HCT116 (cell line): ENCODE measurements around the gene VPS35L. TPM values are rescaled to one million over a fixed set of nuclear protein-coding genes. Genes with fewer than 3 reads are reported as not detected.

Experiments used
- ATAC-seq: fragments of 200-7000 bp; cut with Tn5 transposase; 2 replicates; pipeline ENCODE4 v1.9.1; 2020; ENCODE audit warnings: mild to moderate bottlenecking, moderate library complexity
- BruUV-seq: library from RNA; stranded (reverse); fragments of 400-500 nt; replicated peaks from 2 replicates; lab custom pipeline; 2021; lab: Mats Ljungman, UMichigan
- CTCF ChIA-PET: fragments of 300-600 bp; sonication (Branson Sonifier 250); formaldehyde crosslinking; loops from one replicate; lab custom pipeline; 2021; ENCODE audit warnings: antibody characterized with exemption; lab: Charles Lee
- POLR2A ChIA-PET: fragments of 300-600, 350-600 bp; sonication (Branson Sonifier 250); formaldehyde crosslinking; loops from one replicate; lab custom pipeline; 2021; ENCODE audit warnings: antibody characterized with exemption; lab: Charles Lee
- RAD21 ChIA-PET, 2 experiments: fragments of 300-600 bp; sonication (Branson Sonifier 250); formaldehyde crosslinking; loops; one replicate each; lab custom pipeline; 2023; ENCODE audit warnings: low total read pairs in 2 of 2; ENCODE audit not compliant: uncharacterized antibody in 2 of 2, unreplicated experiment in 2 of 2, low non-redundant PET in 1 of 2; lab: Charles Lee
- DNase-seq: peaks from one replicate; pipeline ENCODE4 v3.0.0-alpha.2; 2010; ENCODE audit warnings: low read depth, low spot score
- H2AFZ ChIP-seq: fragments of 200-600 bp; shearing (Covaris generic), sonication (generic); 2 replicates; pipeline ENCODE4 v1.6.1; 2017; ENCODE audit warnings: low read depth, mixed run types, mixed read lengths, antibody characterized with exemption, low read length; ENCODE audit not compliant: poor library complexity, severe bottlenecking
- H3K27ac ChIP-seq: 2 replicates; pipeline ENCODE4 v1.5.1; 2012; ENCODE audit warnings: low read depth, low read length
- H3K27me3 ChIP-seq: fragments of 200-600 bp; sonication (generic); 2 replicates; pipeline ENCODE4 v1.6.1; 2016; ENCODE audit warnings: mixed run types, low read length, mixed read lengths; ENCODE audit not compliant: insufficient read depth
- H3K36me3 ChIP-seq, 2 experiments: fragments of 200-500 bp in 1 of 2; fragments of 200-600 bp in 1 of 2; sonication (Bioruptor generic) in 1 of 2; sonication (generic) in 1 of 2; 2 replicates each; pipeline versions ENCODE4 v1.5.1 to v1.6.1; 2014 to 2016; ENCODE audit warnings: low read length in 2 of 2, inconsistent platforms in 1 of 2, mixed read lengths in 1 of 2, mixed run types in 1 of 2; ENCODE audit not compliant: insufficient read depth in 2 of 2, control insufficient read depth in 1 of 2
- H3K4me1 ChIP-seq, 2 experiments: fragments of 200-600 bp in 1 of 2; sonication (generic) in 1 of 2; 2 replicates each; pipeline versions ENCODE4 v1.5.1 to v1.6.1; 2012 to 2017; ENCODE audit warnings: low read length in 2 of 2, inconsistent platforms in 1 of 2, mild to moderate bottlenecking in 1 of 2, mixed read lengths in 1 of 2, mixed run types in 1 of 2, moderate library complexity in 1 of 2; ENCODE audit not compliant: insufficient read depth in 2 of 2, control insufficient read depth in 1 of 2
- H3K4me2 ChIP-seq: fragments of 200-600 bp; sonication (generic); 2 replicates; pipeline ENCODE4 v1.6.1; 2017; ENCODE audit warnings: mixed run types, low read length, mixed read lengths
- H3K4me3 ChIP-seq, 2 experiments: fragments of 200-600 bp in 1 of 2; sonication (generic) in 1 of 2; replicated peaks in 1 of 2; 2 replicates each; pipeline ENCODE4 v1.5.1; 2011 to 2016; ENCODE audit warnings: low read length in 2 of 2, control low read depth in 1 of 2, low read depth in 1 of 2, mild to moderate bottlenecking in 1 of 2, mixed read lengths in 1 of 2, mixed run types in 1 of 2
- H3K79me2 ChIP-seq: fragments of 200-600 bp; sonication (generic); 2 replicates; pipeline ENCODE4 v1.6.1; 2017; ENCODE audit warnings: mild to moderate bottlenecking, mixed run types, low read length, moderate library complexity, mixed read lengths; ENCODE audit not compliant: insufficient read depth
- H3K9ac ChIP-seq: fragments of 200-600 bp; sonication (generic); 2 replicates; pipeline ENCODE4 v1.6.1; 2016; ENCODE audit warnings: low read length, mixed read lengths
- H3K9me2 ChIP-seq: fragments of 200-600 bp; sonication (generic), shearing (Covaris generic); 2 replicates; pipeline ENCODE4 v1.6.1; 2017; ENCODE audit warnings: mixed run types, mild to moderate bottlenecking, moderate library complexity; ENCODE audit not compliant: insufficient read depth
- H3K9me3 ChIP-seq, 2 experiments: fragments of 200-500 bp in 1 of 2; fragments of 200-600 bp in 1 of 2; sonication (Bioruptor generic) in 1 of 2; sonication (generic) in 1 of 2; 2 replicates each; pipeline ENCODE4 v1.6.1; 2014 to 2017; ENCODE audit warnings: low read length in 2 of 2, mixed read lengths in 2 of 2, inconsistent platforms in 1 of 2, low read depth in 1 of 2, mild to moderate bottlenecking in 1 of 2, mixed run types in 1 of 2, moderate library complexity in 1 of 2; ENCODE audit not compliant: control insufficient read depth in 1 of 2, insufficient read depth in 1 of 2
- H4K20me1 ChIP-seq: fragments of 200-600 bp; sonication (generic), shearing (Covaris generic); 2 replicates; pipeline ENCODE4 v1.6.1; 2017; ENCODE audit warnings: mixed run types, mild to moderate bottlenecking, moderate library complexity; ENCODE audit not compliant: insufficient read depth
- ELF1 ChIP-seq: IDR thresholded peaks from 2 replicates; pipeline ENCODE4 v1.6.1; 2012; ENCODE audit warnings: low read depth, borderline replicate concordance
- EZH2 ChIP-seq: fragments of 200-600 bp; sonication (generic); IDR thresholded peaks from 2 replicates; pipeline ENCODE4 v1.6.1; 2017; ENCODE audit warnings: antibody characterized with exemption, mixed run types
- EZH2phosphoT487 ChIP-seq: fragments of 200-600 bp; IDR thresholded peaks from 2 replicates; pipeline ENCODE4 v1.6.1; 2018; ENCODE audit warnings: antibody characterized with exemption, borderline replicate concordance
- FOSL1 ChIP-seq: IDR thresholded peaks from 2 replicates; pipeline ENCODE4 v1.6.1; 2012; ENCODE audit warnings: low read depth
- RAD21 ChIP-seq: IDR thresholded peaks from 2 replicates; pipeline ENCODE4 v1.6.1; 2012; ENCODE audit warnings: low read depth, mild to moderate bottlenecking
- SP1 ChIP-seq: IDR thresholded peaks from 2 replicates; pipeline ENCODE4 v1.6.1; 2012; ENCODE audit warnings: low read depth
- ZFX ChIP-seq: fragments of 450-650 bp; IDR thresholded peaks from 2 replicates; pipeline ENCODE4 v1.6.1; 2017
- intact Hi-C: fragments of 100-400 bp; cut with micrococcal nuclease; formaldehyde crosslinking; loops from 2 replicates; pipeline ENCODE4 v1.10.0; 2022
- total RNA-seq: library from RNA; stranded (reverse); gene quantifications from one replicate; pipeline ENCODE4 v1.2.1, GENCODE V29; 2021; ENCODE audit not compliant: unreplicated experiment
- TF ChIP-seq, protein P1 (sequence below): IDR thresholded peaks from 2 replicates; pipeline ENCODE4 v1.6.1; 2012; ENCODE audit warnings: low read depth
- TF ChIP-seq, protein P2 (sequence below): IDR thresholded peaks from 2 replicates; pipeline ENCODE4 v1.6.1; 2012

Gene VPS35L
- total RNA-seq, 1 experiment from 2014 or later = 21.4 TPM

DNA sequence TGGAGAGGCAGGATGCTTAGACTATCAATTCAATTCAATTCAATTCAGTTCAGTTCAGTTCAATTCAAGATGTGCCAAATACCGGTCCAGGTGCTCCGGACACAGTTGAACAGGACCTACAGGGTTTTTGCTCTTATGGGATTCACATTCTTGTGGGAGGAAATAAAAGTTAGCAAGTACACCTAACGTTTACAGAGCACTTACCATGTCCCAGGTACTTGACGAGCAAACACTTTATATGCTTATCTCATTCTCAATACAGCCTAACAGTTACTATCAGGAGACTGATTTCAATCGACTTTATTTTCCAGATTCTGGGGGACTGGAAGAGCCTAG, 33.1 kb upstream of the VPS35L start (continued):
- TF ChIP-seq EZH2 = no peak
- TF ChIP-seq RAD21 = no peak
- TF ChIP-seq SP1 = no peak
- no peak for TF ChIP-seq ELF1
- no peak for TF ChIP-seq FOSL1
- TF ChIP-seq, protein P1, sequence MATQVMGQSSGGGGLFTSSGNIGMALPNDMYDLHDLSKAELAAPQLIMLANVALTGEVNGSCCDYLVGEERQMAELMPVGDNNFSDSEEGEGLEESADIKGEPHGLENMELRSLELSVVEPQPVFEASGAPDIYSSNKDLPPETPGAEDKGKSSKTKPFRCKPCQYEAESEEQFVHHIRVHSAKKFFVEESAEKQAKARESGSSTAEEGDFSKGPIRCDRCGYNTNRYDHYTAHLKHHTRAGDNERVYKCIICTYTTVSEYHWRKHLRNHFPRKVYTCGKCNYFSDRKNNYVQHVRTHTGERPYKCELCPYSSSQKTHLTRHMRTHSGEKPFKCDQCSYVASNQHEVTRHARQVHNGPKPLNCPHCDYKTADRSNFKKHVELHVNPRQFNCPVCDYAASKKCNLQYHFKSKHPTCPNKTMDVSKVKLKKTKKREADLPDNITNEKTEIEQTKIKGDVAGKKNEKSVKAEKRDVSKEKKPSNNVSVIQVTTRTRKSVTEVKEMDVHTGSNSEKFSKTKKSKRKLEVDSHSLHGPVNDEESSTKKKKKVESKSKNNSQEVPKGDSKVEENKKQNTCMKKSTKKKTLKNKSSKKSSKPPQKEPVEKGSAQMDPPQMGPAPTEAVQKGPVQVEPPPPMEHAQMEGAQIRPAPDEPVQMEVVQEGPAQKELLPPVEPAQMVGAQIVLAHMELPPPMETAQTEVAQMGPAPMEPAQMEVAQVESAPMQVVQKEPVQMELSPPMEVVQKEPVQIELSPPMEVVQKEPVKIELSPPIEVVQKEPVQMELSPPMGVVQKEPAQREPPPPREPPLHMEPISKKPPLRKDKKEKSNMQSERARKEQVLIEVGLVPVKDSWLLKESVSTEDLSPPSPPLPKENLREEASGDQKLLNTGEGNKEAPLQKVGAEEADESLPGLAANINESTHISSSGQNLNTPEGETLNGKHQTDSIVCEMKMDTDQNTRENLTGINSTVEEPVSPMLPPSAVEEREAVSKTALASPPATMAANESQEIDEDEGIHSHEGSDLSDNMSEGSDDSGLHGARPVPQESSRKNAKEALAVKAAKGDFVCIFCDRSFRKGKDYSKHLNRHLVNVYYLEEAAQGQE = no peak
- TF ChIP-seq, all 23 proteins: peak for 0

DNA sequence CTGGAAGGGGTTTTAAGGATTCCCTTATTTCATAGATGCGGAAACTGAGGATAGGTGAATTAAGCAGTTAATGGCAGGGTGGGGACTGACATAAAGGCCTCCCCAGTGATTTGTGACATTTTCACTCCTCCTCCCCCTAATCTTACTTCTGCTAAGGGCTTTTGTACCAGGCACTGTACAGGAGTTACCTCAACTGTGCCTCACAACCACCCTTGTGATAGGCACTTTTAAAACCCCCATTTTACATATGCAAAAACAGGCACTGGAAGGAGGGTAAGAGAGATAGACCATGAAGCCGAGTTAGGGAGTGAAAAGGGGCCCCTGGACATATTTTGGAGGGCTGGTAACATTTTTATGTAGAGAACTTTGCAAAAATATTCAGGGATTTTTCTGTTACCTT, 32.7 kb upstream of the VPS35L start:
- no peaks in the 10 kb centered on the region for H4K20me1 ChIP-seq
- ChIA-PET POLR2A (no interaction called here), CTCF (no interaction called here), RAD21 (no interaction called here)
- no peak overlapping the region for H3K4me3 ChIP-seq
- 0 out of 4 replicates have a peak, but pooled peaks cover 0 to 1% of the 10 kb centered on the region in 2 experiments for H3K36me3 ChIP-seq
- no peak for DNase-seq
- H3K4me2 ChIP-seq = peak overlapping the region; percentile 74
- H3K9me2 ChIP-seq = no peaks in the 10 kb centered on the region
- TF ChIP-seq, protein P2, sequence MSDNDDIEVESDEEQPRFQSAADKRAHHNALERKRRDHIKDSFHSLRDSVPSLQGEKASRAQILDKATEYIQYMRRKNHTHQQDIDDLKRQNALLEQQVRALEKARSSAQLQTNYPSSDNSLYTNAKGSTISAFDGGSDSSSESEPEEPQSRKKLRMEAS = no peak
- TF ChIP-seq ZFX (no peak), EZH2phosphoT487 (no peak)
- no peak for ATAC-seq
- intact Hi-C loops = loop anchor here (5.0 kb wide), 1 partner anchor 105 kb away; the partner anchor contains the start of gene TMC5
- H3K79me2 ChIP-seq = peaks cover 68% of the 10 kb centered on the region
- no peaks in the 10 kb centered on the region for H3K9me3 ChIP-seq
- no peaks in the 10 kb centered on the region for H3K27me3 ChIP-seq
- BruUV-seq = no TSS peak
- peaks cover 17 to 41% of the 10 kb centered on the region in 2 experiments for H3K4me1 ChIP-seq
- peak overlapping the region; percentile 39 for H2AFZ ChIP-seq
- no peak overlapping the region for H3K9ac ChIP-seq
- H3K27ac ChIP-seq = no peak overlapping the region
